HG03045 (cell line): ENCODE measurements around the gene RPS6KA2.
"Not testable (repeated sequence)": the region's sequence is repeated elsewhere in the genome, so short reads cannot be mapped to it uniquely, and the experiment has no call there.

Experiments used
- ATAC-seq: cut with Tn5 transposase; IDR thresholded peaks from one replicate; pipeline ENCODE4 v1.9.1; 2021; ENCODE audit warnings: mild to moderate bottlenecking, moderate library complexity; ENCODE audit not compliant: unreplicated experiment

Gene RPS6KA2

DNA sequence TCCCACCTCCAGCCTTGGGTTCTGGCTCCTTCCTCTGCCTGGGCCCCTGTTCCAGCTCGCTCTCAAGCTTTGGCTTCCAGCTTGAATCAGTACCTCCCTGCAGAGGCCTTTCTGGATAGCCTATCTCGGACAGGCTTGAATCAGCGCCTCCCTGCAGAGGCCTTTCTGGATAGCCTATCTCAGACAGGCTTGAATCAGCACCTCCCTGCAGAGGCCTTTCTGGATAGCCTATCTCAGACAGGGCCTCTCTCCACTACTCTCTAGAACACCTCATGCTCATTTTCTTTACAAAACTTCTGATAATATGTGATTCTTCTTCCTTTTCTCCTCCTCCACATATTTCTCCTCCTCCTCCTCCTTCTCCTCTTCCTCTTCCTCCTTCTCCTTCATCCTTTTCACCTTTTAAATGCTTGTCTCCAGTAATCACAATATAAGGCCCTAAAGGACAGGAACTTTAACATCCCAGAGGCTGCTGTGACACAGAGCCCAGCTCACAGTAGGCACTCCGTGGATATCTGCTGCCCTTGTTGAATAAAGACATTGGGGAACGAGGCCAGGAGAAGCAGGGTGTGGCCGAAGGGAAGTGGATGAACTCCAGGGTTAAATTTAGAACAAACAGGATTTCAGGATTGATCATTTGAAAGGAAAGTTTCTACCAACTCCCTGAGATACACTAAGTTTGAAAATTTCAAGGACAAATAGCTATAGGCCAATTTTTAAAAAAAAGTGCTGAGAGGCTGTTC is 9.3 kb upstream of the RPS6KA2 start:
- ATAC-seq = no peak

DNA sequence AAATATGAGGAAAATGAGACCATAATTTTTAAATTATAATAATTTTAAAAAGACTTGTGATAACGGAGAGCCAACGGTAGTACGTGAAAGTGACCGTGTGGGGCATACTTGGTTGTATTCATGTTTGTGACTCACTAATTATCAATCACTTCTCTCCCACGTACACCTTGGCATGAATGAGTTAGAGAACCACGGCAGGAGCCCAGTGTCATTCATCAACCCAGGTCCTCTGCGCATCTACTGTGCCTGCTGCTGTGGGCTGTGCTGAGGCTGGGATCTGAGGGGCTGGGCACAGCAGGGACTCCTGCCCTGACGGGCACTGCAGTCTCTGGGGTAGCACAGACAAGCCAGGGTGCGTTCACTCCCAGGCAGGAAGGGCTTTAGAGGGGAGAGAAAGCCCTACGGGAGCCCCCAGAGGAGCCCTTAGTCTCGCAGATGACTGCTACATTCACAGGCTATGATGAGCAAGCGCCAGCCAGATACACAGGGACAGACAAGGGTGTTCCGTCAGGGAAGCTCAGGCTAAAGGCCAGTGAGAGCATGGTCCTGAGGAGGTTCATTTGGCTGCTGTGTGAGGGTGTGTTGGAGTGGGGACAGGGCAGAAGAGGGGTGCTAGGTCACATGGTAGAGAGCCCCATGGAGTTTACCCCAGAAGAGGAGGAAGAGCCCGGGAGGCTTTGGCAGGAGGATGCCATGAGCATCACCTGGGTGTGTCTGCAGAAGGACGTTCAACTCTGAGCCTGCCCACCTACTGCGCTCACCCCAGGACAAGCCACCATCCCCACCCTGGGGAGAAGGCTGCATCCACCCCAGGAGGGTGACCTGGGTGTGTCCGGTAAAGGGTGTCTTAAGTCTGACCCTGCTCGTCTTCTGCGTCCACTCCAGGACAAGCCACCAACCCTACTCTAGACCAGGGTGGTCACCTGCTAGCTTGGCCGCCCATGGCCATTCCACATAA is 8.2 kb upstream of the RPS6KA2 start:
- ATAC-seq = no peak

DNA sequence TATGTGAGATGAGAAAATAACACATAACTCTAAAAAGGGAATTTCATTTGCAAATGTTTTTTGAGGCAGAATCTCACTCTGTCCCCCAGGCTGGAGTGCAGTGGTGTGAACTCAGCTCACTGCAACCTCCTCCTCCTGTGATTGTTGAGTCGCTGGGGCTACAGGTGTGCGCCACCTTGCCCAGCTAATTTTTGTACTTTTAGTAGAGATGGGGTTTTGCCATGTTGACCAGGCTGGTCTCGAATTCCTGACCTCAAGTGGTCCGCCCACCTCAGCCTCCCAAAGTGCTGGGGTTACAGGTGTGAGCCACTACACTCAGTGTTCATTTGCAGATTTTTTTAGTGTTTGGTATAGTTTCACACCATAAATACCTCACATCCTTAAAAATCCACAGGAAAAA is 7.5 kb upstream of the RPS6KA2 start:
- ATAC-seq = not testable (repeated sequence)

DNA sequence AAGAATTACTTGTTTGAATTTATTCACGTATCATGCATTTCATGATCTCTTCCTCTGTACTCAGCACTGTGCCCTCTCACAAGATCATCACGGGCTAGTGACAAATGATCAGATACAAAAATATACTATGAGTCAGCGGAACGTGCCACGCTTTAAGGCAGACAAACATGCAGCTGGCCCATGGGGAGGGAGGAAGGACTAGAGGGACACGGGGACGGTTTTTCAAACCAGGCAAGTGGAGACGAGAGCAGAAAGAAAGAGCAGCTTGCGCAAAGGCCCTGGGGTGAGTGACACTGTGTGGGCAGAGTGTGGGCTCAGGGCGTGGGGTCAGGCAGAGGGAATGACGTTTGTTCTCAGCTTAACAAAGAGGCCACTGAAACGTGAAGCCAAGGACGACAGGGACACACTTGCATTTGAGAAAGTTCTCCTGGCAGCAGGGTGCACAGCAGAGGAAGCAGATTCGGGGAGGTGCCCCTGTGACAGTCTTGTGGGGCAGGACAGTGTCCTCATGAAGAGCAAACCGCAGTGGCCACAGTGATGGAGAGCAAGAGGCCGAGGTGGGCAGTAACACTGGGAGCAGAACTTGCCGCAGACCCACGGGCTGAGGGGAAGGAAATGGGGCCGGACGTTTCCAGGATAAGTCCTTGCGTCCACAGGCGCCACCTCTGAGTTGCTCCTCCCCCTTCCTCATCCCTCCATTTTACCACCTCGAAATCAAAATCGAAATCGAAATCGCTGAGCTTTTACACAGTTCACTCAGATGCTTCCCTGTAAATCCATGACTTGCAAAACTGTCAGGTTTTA is 6.9 kb upstream of the RPS6KA2 start:
- no peak for ATAC-seq

DNA sequence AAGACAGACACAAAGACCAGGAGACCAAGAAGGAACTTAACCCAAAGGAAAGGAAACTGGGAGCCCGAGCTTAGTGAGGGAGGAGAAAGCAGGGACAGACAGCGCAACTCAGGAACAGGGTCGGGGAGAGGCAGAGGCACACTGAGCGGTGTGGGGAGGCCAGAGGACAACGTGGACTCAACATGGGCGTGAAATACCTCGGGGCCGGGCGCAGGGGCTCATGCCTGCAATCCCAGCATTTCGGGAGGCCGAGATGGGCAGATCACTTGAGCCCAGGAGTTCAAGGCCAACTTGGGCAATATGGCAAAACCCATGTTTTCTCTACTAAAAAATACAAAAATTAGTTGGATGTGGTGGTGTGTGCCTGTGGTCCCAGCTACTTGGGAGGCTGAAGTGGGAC is 5.7 kb upstream of the RPS6KA2 start:
- ATAC-seq = no peak

DNA sequence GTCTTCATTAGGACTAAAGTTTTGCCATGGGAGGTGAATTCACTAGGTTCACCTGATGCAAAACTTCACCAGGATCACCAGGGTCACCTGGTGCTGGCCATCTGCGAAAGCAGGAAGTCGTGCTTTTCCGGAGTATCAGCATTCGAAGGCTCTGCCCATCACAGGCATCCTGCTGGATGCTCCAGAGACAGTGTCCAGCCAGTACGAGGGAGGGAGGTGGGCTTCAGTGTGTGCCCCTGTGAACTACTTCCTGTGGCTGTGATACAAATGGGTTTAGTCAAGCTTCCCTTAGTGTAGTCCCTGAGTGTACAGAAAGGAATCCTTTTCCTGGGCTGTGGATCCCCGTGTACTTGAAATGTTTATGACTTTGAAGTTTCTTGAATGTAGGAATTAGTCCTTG is 3.4 kb upstream of the RPS6KA2 start:
- ATAC-seq = no peak

DNA sequence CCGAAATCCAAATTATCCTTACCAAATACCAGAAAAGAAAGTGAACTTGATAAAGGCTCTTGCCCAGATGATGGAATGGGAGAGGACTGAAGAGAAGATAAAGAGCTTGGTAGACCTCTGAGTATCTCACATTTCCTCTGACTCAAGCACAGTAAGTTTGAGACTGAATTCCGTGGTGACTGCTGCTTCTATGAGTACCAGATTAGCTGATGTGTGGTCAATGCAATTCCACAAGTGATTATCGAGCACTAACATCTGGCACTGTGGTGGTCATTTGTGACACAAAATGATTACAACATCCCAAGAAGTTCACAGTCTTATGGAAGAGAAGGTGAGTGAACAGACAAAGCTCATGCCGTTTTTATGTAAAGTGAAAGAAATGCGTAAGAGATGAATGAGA is 2.6 kb upstream of the RPS6KA2 start:
- no peak for ATAC-seq

DNA sequence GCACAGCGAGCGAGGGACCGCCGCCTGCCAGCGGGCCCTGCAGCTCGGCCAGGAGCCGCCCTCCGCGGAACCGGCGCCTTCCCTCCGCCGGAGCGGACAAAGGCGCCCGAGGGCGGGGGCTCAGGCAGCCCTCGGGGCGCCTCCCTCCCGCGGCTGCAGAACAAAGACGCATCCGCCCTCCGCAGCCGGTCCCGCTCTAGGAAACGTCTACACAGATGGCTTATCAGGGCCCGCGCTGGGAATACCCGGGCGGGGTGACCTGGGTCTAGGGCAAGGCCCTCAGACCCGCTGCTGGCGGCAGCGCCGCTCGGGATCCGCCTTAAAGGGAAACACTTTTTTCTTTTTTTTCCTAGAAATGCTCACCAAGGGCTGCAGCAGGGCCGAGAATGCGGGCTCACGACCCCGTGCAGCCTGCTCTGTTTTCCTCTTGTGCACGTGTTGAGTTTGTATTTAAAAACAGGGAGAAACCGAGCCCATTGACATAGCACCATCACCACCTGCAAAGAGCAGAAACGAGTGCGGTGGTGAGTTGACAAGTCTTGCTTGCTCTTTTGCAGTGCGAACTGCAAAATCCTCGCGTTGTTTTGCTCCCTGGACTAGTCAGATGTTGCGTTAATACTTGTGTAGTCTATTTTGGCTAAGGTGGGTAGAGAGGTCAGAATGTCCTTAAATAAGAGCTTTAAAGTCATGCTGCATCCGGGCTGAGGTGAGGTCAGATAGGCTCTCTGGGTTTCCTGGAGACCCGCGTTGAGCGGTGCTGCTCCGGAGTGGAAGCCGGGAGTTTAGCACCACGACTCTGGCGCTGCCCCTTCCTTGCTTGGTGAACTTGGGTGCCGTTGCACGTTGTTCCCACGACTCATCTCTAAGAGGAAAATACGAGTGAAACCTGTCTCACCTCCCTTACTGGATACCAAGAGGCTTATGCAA is 1.1 kb upstream of the RPS6KA2 start:
- peak; percentile 35 for ATAC-seq

DNA sequence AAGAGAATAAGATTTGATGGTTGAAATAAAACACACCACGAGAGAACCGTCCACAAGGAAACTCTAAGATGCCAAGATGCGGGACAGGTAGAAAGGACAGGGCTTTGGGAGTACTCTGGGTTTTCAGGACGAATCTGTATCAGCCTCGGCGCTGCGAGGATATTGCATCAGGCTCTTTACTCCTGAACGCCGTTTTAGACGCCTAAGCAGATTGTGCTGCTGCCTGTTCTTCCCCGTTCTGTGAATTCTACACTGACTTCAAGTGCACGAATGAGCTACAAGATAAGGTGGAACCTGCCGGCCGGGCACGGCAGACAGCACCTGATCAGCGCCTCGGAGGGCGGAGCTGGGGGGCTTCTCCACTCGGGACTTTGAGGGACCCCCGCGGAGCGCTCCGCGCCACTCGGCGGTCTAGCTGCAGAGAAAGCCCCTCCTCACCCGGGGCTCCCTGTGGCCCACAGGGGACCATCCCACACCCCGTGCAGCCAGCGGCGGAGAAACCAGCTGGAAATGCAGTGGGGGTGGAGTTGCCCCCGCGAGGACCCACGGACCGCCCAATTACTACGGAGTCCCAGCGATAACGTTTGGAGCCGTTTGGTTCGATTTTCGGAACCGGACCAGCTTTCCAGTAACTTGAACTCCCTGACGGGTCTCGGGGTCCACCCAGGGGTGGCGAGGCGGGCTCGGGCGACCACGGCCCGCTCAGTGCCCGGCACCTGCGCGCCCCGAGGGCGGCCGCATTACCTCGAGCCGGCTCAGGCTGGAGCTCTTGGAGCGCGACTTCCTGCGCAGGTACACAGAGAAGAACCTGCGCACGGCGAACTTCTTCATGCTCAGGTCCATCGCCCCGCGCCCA is 646 bp downstream of the RPS6KA2 start:
- peak; percentile 1 for ATAC-seq

DNA sequence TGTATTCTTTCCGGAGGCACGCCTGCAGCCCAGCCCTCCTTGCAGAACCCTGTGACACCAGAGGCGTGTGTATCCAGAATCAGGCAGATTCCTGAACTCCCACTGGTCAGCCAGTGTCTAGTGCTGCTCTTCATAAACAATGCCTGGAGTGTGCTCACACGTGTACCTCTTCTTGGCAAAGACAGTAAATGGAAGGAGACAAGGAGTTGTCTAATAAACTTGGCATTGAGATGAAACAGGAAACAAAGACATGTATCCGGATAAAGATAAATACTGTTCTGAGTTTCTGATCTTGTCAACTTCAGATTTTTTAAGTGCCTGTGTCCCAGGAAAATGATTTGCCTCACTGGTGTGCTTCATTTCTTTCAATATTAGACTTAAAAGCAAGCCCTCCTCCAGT is 1.7 kb downstream of the RPS6KA2 start:
- ATAC-seq = no peak

DNA sequence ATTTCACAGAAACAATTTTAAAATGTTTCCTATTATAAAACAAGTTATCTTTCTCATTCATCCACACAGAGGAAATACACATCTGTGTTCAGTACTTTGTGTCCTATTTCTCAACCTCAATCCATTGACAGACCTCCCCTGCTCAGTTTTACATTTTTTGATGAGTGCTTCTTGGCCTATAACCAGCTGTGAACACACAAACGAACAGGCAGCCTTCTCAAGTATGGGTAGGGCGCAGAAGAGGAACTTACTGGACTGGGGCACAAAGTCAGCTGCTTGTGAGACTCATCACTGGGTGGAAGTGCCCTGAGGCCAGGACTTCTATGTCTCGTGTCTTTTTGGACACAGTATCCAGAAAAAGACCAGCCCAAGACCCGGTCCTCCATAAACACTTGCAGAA is 2.8 kb downstream of the RPS6KA2 start:
- no peak for ATAC-seq

DNA sequence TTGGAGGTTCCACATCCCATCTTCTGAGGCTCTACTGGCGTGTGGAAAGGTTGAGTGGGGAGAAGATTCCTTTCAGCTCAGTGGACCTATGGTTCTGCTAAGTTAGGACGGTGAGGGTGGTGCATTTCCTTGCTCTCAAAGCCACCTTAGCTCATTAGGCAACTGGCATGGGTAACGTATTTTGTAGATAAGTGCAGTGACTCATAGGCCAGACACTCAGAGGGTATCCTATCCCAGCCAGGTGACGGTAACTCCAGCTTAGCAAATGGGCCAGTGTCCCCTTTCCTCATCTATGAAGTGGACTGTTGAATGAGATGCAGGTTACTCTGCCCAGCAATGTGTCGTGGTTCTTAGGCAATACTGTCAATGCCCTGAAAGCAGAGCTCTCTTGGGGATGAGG is 3.7 kb downstream of the RPS6KA2 start:
- no peak for ATAC-seq

DNA sequence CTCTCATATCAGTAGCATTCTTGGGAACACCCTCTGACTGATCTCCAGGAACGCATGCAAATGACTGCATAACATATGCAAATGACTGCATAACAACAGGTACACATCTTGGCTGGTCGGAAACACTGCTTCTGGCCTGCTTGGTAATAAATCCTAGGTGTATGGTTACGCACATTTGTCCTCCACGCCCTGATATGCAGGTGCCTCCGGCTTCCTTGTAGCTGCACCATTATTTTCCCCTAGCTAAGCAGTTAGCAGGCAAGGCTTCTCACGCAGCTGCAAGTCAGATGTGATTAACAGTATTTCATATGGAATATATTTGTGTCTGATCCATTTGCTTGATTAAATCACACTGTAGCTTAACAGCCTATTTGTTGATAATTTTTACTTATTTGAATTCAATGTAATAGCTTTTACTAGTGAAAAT is 5.9 kb downstream of the RPS6KA2 start:
- ATAC-seq = no peak

DNA sequence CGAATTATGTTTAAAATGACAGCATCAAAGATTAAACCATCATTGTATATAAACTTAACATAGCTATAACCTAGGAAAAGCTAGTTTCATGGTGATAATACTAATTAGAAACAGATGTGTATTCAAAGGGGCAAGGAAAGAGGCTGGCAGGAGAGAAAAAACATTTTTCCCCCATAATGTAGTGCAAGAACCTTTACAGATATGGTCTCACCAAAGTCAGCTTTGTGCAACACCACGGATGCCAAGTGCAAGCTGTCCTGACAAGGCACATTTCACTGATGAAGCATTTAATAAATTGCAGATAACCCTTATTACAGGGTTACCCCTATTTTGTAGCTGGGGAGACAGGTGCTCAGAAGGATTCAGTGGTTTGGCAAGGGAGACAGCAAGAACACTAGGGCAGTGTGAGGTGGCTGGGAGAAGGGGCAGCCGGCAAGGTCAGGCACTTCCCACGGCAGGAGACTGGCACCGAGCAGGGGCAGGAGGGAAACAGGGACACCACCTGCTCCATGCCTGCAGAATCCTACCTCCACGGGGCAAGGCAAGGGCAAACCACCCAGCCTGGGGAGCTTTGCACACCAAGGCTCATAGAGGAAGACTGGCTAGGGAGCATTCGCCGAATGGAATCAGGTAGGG is 6.5 kb downstream of the RPS6KA2 start:
- ATAC-seq = no peak

DNA sequence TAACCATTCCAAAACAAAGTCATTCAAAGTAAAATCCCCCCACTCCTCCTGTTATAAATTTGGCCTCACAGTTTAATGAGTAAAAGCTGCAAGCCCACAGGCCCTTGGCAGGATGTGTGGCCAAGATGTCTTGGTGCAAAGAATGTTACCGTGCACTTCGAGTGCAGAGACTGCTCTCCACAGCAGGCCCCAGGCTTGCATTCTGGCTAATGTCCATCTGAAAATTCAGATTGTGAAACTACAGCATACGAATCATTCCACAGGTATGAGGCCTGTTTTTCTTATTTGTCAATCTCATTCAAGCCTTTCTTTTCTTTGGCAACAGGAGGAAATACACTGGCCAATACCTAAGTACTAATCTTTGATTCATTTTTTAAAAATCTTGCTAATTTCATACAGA is 7.1 kb downstream of the RPS6KA2 start:
- no peak for ATAC-seq

DNA sequence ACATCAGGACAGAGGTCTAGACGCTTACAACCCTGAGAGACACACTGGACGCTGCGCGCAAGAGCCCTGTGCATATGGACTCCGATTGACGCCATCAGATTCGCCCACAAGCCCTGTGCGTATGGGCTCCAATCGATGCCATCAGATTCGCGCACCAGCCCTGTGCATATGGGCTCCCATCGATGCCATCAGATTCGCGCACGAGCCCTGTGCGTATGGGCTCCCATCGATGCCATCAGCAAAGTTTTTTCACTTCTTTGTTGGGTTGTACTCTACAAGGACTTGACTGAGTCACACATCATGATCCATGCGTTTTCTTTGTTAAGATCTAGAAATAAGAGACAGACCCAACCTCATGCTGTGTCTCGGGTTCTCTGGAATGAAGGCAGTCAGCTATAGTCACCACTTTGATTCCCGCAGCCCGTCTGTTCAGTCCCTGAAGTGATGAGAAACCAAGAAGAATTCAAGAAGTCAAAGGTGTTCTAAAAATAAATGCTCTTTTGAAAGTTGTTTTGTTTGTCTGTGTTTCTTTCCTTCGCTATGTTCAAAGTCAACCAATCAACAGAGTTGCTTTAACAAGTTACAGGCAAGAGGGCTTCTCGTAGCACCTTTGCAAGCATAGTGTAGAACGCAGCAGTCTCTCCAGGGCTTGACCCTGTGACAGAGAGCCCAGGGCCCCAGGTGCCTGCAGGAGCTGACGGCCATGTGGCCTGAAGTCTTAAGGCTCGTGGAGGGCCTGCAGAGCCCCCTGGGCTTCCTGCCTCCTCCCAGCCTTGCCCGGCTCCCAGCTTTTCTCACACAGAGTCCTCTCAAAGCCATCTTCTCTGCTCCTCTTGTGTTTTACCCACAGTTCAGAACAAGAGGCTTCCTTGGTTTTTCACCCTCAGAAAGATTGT is 7.9 kb downstream of the RPS6KA2 start:
- ATAC-seq = no peak

DNA sequence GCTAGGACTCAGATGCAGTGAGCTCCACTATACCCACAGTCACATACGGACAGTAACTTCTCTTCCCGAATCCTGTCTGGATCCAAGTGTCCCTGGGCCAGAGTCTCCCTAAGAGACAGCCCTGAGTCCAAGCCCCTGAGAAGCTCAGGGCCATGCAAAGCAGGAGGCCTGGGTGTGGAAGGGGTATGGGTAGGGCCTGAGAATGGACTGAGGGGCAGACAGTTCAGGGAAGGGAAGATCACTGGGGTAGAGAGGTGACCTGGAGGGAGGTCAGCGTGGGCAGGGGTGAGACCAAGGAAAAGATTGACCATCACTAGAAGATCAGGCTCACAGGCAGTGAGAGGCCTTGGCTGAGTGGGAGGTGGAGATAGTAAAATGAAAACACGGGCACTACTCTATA is 8.8 kb downstream of the RPS6KA2 start:
- no peak for ATAC-seq

DNA sequence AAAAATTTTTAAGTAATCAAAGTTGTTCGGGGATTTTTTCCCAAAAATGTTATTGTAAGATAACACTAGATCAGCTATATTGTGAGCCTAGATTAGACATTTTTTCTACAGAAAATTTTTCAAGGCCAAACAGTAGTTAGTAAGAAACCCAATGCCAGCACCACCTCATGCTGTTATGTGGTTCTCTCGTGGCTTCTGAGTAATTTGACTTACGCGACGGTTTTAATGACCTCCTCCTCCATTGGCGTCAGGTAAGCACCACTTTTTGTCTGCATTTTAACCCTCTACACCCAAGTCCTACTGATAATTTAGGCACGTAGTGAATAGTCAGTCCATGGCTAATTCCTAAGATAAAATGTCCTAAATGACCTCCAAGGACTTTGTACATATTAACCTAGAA is 9.7 kb downstream of the RPS6KA2 start:
- ATAC-seq = no peak
